ENCODE results near the gene WDR76.
A peak's percentile ranks its signal among the peaks of the same experiment; 100 is the strongest.
"Not testable (repeated sequence)": the region's sequence is repeated elsewhere in the genome, so short reads cannot be mapped to it uniquely, and the experiment has no call there.

The WDR76 gene

DNA sequence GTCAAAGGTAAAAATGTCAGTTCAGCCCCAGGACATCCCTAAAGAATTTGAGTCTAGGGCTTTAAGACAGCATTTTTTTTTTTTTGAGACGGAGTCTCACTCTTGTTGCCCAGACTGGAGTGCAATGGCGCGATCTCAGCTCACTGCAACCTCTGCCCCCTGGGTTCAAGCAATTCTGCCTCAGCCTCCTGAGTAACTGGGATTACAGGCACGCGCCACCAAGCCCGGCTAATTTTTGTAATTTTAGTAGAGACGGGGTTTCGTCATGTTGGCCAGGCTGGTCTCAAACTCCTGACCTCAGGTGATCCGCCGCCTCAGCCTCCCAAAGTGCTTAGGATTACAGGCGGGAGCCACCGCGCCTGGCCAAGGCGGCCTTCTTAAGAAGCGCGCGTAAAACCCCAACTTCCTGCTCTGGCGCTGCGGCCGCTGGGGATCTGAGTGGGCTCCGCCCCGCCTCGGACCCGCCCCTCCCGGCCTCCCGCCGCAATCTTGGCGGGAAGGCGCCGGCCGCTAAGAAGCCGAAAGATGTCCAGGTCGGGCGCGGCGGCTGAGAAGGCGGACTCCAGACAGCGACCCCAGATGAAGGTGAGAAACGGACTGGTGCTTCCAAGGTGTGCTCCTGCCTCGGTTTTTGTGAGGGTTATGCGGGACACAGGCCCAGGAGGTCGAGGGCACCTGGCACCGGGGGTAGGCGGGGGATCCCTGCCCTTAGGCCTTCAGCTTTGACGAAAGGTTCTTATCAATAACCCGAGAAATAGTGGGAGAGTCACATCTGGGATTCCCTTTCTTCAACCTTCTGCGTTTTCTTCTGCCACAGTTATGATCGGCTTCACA is at the start of gene WDR76:
Gene WDR76 (plus strand): TSS at position 495 of the 834 bp plus-strand sequence. CDS start 31 bp downstream, at position 526.
- DNase-seq (ENCODE audit: low read depth in 1 of 2, low spot score in 1 of 2): peak; percentile 44 to 62

GRCh38 chr15:43777267-43777914 is 49.4 kb upstream of the WDR76 start:
- DNase-seq (ENCODE audit: low read depth in 1 of 2, low spot score in 1 of 2): peak; percentile 65 to 70

GRCh38 chr15:43779016-43779415 is 47.8 kb upstream of the WDR76 start:
- no peak for DNase-seq (ENCODE audit: low read depth in 1 of 2, low spot score in 1 of 2)

DNA sequence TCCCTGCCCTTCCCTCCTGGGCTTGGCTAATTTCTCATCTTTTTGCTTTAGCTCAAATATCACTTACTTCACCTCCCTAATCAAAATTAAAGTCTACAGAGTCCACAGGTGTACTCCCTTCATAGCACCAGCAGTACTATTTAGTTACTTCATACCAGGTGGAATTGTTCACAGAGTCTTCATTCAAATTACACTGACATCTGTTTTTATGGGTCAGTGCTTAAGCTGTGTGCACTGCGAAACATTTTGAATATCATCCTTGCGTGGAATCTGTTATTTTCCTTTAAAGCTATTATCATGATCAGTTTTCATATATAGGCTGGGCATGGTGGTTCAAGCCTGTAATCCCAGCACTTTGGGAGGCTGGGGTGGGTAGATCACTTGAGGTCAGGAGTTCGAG is 37.4 kb upstream of the WDR76 start:
- DNase-seq (ENCODE audit: low read depth in 1 of 2, low spot score in 1 of 2): no peak

DNA sequence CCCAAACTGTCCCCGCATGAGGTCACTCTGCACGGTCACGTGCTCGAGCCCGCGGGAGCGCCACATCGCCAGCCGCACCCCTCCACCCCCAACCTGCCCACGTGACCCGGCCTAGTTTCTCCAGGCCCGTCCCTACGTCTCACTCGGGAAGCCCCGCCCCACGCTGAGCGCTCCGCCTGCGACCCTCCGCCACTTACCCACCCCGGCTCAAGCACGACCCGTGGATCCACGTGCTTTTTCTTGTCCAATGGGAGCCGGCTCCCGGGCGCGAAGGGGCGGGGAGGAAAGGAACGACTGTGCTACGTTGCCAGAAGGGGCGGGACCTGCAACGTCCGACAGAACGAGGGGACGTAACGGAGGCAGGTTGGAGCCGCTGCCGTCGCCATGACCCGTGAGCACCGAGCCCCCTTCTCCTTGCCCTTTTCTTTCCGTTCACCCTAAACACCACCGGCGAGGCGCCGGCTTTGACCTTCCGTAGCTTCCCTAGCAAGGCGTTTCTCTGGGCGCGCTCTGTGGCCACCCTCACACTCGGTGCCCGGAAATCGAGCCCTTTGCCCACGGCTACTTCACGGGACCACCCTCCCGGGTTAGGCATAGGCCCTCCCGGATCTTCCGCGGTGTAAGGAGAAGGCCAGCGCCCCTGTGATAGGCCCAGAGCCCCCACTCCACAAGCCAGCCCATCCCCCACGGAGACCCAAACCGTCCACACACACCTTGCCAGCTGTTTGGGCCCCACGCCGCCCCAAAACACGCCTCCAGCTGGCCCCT is 34.6 kb upstream of the WDR76 start, which contains the start of gene SERF2:
Gene SERF2 (plus strand): TSS at position 328 of the 768 bp plus-strand sequence. CDS start 57 bp downstream, at position 385.
- DNase-seq (ENCODE audit: low read depth in 1 of 2, low spot score in 1 of 2): peak; percentile 99

DNA sequence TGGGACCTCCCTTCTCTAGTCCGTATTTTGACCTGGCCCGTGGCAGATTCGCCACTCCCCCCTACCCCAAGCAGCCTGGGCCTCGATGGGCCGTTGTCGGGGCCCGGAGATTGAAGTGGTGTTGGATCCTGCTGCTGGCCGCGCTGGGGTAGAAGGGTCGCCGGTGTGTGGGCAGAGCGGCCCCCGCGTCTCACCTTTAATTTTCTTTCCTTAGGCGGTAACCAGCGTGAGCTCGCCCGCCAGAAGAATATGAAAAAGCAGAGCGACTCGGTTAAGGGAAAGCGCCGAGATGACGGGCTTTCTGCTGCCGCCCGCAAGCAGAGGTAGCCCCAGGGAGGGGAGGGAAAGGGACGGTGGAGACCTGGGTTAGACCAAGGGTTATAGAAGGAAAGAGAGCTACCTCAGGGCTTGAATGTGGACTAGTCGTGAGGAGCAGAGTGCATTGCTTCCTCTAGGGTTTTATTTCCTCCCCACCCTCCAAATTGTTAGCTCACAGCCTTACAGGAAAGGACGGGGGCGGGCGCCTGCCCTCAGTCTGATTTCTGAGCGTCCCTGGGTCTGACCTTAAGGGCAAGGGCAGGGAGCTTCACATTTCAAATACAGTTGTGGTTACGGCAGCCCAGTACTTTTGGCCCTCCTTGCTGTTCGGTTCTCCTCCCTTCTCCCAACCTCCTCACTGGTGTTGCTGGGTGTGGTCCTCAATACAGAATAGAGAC is 33.9 kb upstream of the WDR76 start:
- no peak for DNase-seq (ENCODE audit: low read depth in 1 of 2, low spot score in 1 of 2)

GRCh38 chr15:43793647-43794046 is 33.2 kb upstream of the WDR76 start:
- DNase-seq (ENCODE audit: low read depth in 1 of 2, low spot score in 1 of 2): no peak

DNA sequence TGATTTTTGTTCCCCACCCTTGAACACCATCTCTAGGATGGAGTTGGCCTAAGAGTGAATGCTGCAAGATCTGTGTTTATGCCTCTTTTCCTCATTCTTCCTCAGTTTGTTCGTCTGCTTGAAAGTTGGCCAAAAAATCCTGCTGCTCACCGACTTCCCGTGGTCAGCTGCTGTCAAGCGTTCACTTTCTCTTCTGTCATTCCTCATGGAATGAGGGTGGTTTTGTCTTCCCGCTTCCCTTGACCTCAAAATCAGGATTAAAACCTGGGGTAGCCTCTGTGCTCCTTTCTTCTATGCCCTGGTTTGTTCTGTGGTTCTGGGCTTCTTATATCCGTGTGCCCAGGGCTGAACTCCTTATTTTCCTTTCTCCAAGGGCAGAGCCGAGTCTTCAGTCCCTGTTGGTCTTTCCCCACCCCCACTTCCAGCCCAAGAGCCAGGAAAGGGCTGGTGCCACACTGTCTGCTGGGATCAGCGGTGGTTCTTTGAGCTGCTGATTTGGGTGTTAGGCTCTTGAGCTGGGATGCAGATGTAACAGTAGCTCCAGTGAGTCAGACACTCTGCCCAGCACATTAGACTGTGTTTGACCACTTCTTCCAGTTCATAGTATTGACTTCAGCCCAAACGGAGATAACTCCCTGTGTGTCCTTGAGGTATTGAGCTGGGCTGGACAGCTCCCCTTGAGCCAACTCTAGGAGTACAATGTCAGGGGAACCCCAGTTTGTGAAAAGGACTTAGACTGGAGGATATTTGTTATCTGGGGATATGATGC is 32.3 kb upstream of the WDR76 start:
- DNase-seq (ENCODE audit: low read depth in 1 of 2, low spot score in 1 of 2): no peak

- DNase-seq (ENCODE audit: low read depth in 1 of 2, low spot score in 1 of 2): no peak
Observed at GRCh38 chr15:43795197-43795596, 31.6 kb upstream of the WDR76 start.

GRCh38 chr15:43795997-43796396 is 30.8 kb upstream of the WDR76 start:
- no peak for DNase-seq (ENCODE audit: low read depth in 1 of 2, low spot score in 1 of 2)

DNA sequence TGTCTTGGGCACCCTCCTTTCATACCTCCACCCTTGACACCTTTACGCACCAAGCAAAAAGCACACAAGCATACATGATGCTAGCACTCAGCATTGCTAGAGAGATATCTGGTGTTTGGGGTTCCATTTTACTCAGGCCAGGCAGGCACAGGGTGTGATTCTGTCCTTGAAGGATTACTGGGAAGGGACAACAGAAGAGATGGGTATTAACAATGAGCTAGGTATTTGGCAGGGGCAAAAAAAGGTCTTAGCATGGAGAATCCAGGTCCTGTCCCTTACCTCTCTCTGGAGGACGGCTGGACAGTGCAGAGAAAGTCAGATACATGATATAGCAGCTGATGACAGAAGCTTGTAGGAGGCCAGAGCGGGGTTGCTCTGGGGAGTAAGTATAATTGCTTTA is 30.2 kb upstream of the WDR76 start:
- DNase-seq (ENCODE audit: low read depth in 1 of 2, low spot score in 1 of 2): no peak

DNA sequence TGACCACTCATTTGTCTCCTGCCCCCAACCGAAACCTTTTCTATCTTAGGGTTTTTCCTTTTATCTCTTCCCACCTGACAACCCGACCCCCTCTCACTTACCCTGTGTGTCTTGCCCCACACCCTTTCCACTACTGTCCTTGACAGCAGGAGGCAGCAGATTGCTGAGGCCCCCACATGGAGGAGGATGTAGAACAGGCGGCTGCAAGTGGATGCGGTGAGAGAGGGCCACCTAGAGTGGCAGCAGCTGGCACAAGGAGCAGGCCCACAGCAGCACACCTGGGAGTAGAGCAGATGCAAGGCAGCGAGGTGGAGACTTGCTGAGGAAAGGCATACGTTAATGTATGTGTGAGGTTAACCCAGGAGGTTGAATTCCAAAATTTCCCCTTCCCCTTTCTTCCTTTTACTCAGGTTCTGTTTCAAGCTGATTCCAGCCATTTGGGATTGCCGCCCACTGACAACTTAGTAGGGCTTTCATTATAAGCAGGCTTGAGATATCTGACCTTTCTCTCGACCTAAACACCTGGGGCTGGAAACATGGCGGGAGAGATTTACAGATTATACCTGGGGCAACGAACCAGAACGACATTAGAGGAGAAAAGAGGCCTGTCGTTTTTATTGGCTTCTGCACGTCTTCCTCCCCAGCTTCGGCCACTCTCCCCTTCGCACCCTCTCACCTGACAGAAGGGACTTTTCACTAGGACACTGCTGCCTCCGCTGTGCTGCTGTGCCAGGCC is 27.4 kb upstream of the WDR76 start:
- no peak for DNase-seq (ENCODE audit: low read depth in 1 of 2, low spot score in 1 of 2)

DNA sequence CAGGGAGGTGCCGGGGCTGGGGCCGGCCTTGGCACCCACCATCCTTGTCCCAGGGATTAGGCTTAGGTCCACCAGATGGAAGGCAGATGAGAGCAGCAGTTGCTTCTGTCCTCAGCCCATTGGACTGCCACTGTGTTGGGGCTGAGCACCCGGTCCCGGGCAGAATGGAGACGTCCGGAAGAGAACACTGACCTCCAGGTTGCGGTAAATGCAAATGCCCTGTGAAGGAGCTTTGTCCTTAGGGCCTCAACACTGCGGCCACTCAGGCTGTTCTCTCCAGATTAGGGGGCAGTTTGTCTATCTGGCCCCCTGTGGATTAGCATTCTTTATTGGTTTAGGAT is 26.9 kb upstream of the WDR76 start, which contains the start of gene SERINC4:
Gene SERINC4 (minus strand): TSS at position 276 of the 341 bp plus-strand sequence. CDS start 234 bp downstream, at position 42.
- DNase-seq (ENCODE audit: low read depth in 1 of 2, low spot score in 1 of 2): no peak

- DNase-seq (ENCODE audit: low read depth in 1 of 2, low spot score in 1 of 2): peak; percentile 83 to 84
Observed at GRCh38 chr15:43800286-43801141, 26.3 kb upstream of the WDR76 start, which contains the start of gene HYPK. TSS of gene HYPK (plus strand) at chr15:43800599. CDS start at chr15:43800623, 24 bp downstream.

- DNase-seq (ENCODE audit: low read depth in 1 of 2, low spot score in 1 of 2): not testable (repeated sequence)
Observed at GRCh38 chr15:43802676-43803075, 24.1 kb upstream of the WDR76 start.

- no peak for DNase-seq (ENCODE audit: low read depth in 1 of 2, low spot score in 1 of 2)
Observed at GRCh38 chr15:43808435-43808950, 18.3 kb upstream of the WDR76 start.

- DNase-seq (ENCODE audit: low read depth in 1 of 2, low spot score in 1 of 2): no peak
Observed at GRCh38 chr15:43808960-43809678, 17.7 kb upstream of the WDR76 start.

DNA sequence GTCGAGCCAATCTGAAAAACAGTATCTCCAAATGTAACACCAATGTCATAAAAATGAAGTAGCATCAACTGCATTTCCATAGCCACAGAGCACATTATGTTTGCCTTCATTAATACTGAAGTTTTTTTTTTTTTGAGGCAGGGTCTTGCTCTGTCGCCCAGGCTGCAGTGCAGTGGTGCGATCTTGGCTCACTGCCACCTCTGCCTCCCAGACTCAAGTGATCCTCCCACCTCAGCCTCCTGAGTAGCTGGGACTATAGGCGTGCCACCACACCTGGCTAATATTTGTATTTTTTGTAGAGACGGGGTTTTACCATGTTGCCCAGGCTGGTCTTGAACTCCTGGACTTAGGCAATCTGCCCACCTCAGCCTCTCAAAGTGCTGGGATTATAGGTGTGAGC is 11.7 kb upstream of the WDR76 start:
- not testable (repeated sequence) for DNase-seq (ENCODE audit: low read depth in 1 of 2, low spot score in 1 of 2)

All from stimulated activated CD4-positive, alpha-beta T cell treated with anti-CD3 and anti-CD28 coated beads, Interleukin-15, amount 100 ng/mL, for 1 hour (primary cell).